ENCODE results near the gene PTPRS.

Gene PTPRS

GRCh38 chr19:5340637-5341447 lies at the start of gene PTPRS:
Gene PTPRS, minus strand, starts transcription at chr19:5340812. Its CDS starts 54,672 bp downstream, at chr19:5286140.
- H3K9ac ChIP-seq (ENCODE audit: low read depth, low read length), result no peak within 1 kb of the TSS
- H3K27me3 ChIP-seq (ENCODE audit: insufficient read depth, low read length, poor library complexity), result peaks cover 21% of the 10 kb centered on the region
- TF ChIP-seq CTCF (IDR thresholded peaks at IDR 0.05; ENCODE audit: borderline replicate concordance, extremely low read depth, low read length, poor library complexity, severe bottlenecking) (no peak), EZH2 (IDR thresholded peaks at IDR 0.05; ENCODE audit: borderline replicate concordance, low read depth, low read length, severe bottlenecking) (no peak)
- no peaks in the 10 kb centered on the region for H3K36me3 ChIP-seq (ENCODE audit: insufficient read depth, low read length)
- H2AFZ ChIP-seq (ENCODE audit: low read depth, low read length), result no peak within 1 kb of the TSS
- H3K9me3 ChIP-seq (ENCODE audit: insufficient read depth, low read length, severe bottlenecking), result no peaks in the 10 kb centered on the region
- no peak within 1 kb of the TSS for H3K4me2 ChIP-seq (ENCODE audit: insufficient read depth, low read length)
- no peaks in the 10 kb centered on the region for H4K20me1 ChIP-seq (ENCODE audit: insufficient read depth, low read length)
- no peak for DNase-seq
- no peaks in the 10 kb centered on the region for H3K79me2 ChIP-seq (ENCODE audit: insufficient read depth, low read length)
- ATAC-seq (ENCODE audit: insufficient read depth, low read depth), result no peak
- H3K27ac ChIP-seq (ENCODE audit: low read length), result no peak within 1 kb of the TSS
- peaks cover 5% of the 10 kb centered on the region for H3K4me1 ChIP-seq (ENCODE audit: insufficient read depth, low read length)
- H3K4me3 ChIP-seq (ENCODE audit: low read depth in 1 of 2, low read length in 2 of 2), result no peak within 1 kb of the TSS

- Histone ChIP-seq H3K27ac (ENCODE audit: low read length) (no peak overlapping the region), H3K36me3 (ENCODE audit: insufficient read depth, low read length) (no peaks in the 10 kb centered on the region), H3K4me1 (ENCODE audit: insufficient read depth, low read length) (no peaks in the 10 kb centered on the region), H3K4me3 (ENCODE audit: low read depth in 1 of 2, low read length in 2 of 2) (no peak overlapping the region), H3K9me3 (ENCODE audit: insufficient read depth, low read length, severe bottlenecking) (no peaks in the 10 kb centered on the region), H3K9ac (ENCODE audit: low read depth, low read length) (no peak overlapping the region), H3K4me2 (ENCODE audit: insufficient read depth, low read length) (no peak overlapping the region), H3K27me3 (ENCODE audit: insufficient read depth, low read length, poor library complexity) (no peaks in the 10 kb centered on the region), H2AFZ (ENCODE audit: low read depth, low read length) (no peak overlapping the region), H4K20me1 (ENCODE audit: insufficient read depth, low read length) (no peaks in the 10 kb centered on the region), H3K79me2 (ENCODE audit: insufficient read depth, low read length) (no peaks in the 10 kb centered on the region)
- no peak for TF ChIP-seq CTCF (IDR thresholded peaks at IDR 0.05; ENCODE audit: borderline replicate concordance, extremely low read depth, low read length, poor library complexity, severe bottlenecking)
- TF ChIP-seq EZH2 (IDR thresholded peaks at IDR 0.05; ENCODE audit: borderline replicate concordance, low read depth, low read length, severe bottlenecking), result no peak
- DNase-seq (no peak), ATAC-seq (ENCODE audit: insufficient read depth, low read depth) (no peak)
Observed at GRCh38 chr19:5389353-5389752, 48.7 kb upstream of the PTPRS start.

GRCh38 chr19:5387472-5387871 lies 46.9 kb upstream of the PTPRS start:
- Histone ChIP-seq H3K27ac (ENCODE audit: low read length) (no peak overlapping the region), H3K9ac (ENCODE audit: low read depth, low read length) (no peak overlapping the region), H3K4me3 (ENCODE audit: low read depth in 1 of 2, low read length in 2 of 2) (no peak overlapping the region), H3K79me2 (ENCODE audit: insufficient read depth, low read length) (no peaks in the 10 kb centered on the region), H4K20me1 (ENCODE audit: insufficient read depth, low read length) (no peaks in the 10 kb centered on the region), H3K36me3 (ENCODE audit: insufficient read depth, low read length) (no peaks in the 10 kb centered on the region), H3K9me3 (ENCODE audit: insufficient read depth, low read length, severe bottlenecking) (peaks cover 3% of the 10 kb centered on the region), H3K27me3 (ENCODE audit: insufficient read depth, low read length, poor library complexity) (no peaks in the 10 kb centered on the region), H3K4me2 (ENCODE audit: insufficient read depth, low read length) (no peak overlapping the region), H2AFZ (ENCODE audit: low read depth, low read length) (no peak overlapping the region), H3K4me1 (ENCODE audit: insufficient read depth, low read length) (no peaks in the 10 kb centered on the region)
- TF ChIP-seq EZH2 (IDR thresholded peaks at IDR 0.05; ENCODE audit: borderline replicate concordance, low read depth, low read length, severe bottlenecking) (no peak), CTCF (IDR thresholded peaks at IDR 0.05; ENCODE audit: borderline replicate concordance, extremely low read depth, low read length, poor library complexity, severe bottlenecking) (no peak)
- ATAC-seq (ENCODE audit: insufficient read depth, low read depth) (no peak), DNase-seq (no peak)
